GM13977 (cell line): ENCODE data around the gene NPY2R.

Source experiments
- DNase-seq: peaks from one replicate; pipeline ENCODE4 v3.0.0; 2012; ENCODE audit warnings: low spot score
- in situ Hi-C: fragments of 300-500 bp; cut with MboI; formaldehyde crosslinking; loops from one replicate; pipeline ENCODE4 v1.12.0; 2022; ENCODE audit warnings: low sequenced_read_pairs, low pct_unique_long_range_greater_than_20kb, mixed read lengths, inconsistent platforms; ENCODE audit not compliant: unreplicated experiment
- TF ChIP-seq, protein P1 (sequence below): IDR thresholded peaks from 2 replicates; pipeline ENCODE4 v1.5.1; 2012; ENCODE audit warnings: mild to moderate bottlenecking, control low read depth; ENCODE audit not compliant: insufficient read depth; ENCODE audit errors: extremely low read depth, missing control alignments

NPY2R gene

GRCh38 chr4:155241664-155242063, 33.2 kb downstream of the NPY2R start:
- DNase-seq = no peak
- TF ChIP-seq, protein P1, sequence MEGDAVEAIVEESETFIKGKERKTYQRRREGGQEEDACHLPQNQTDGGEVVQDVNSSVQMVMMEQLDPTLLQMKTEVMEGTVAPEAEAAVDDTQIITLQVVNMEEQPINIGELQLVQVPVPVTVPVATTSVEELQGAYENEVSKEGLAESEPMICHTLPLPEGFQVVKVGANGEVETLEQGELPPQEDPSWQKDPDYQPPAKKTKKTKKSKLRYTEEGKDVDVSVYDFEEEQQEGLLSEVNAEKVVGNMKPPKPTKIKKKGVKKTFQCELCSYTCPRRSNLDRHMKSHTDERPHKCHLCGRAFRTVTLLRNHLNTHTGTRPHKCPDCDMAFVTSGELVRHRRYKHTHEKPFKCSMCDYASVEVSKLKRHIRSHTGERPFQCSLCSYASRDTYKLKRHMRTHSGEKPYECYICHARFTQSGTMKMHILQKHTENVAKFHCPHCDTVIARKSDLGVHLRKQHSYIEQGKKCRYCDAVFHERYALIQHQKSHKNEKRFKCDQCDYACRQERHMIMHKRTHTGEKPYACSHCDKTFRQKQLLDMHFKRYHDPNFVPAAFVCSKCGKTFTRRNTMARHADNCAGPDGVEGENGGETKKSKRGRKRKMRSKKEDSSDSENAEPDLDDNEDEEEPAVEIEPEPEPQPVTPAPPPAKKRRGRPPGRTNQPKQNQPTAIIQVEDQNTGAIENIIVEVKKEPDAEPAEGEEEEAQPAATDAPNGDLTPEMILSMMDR = no peak
- in situ Hi-C loops = no loop called here

GRCh38 chr4:155245105-155245504, 36.7 kb downstream of the NPY2R start:
- no peak for DNase-seq
- TF ChIP-seq, protein P1 = no peak
- in situ Hi-C loops = no loop called here

GRCh38 chr4:155248002-155248896, 39.8 kb downstream of the NPY2R start:
- TF ChIP-seq, protein P1 = no peak
- no peak for DNase-seq
- in situ Hi-C loops = no loop called here

GRCh38 chr4:155249016-155249566, 40.7 kb downstream of the NPY2R start:
- DNase-seq = no peak
- TF ChIP-seq, protein P1 = no peak
- in situ Hi-C loops = no loop called here

DNA sequence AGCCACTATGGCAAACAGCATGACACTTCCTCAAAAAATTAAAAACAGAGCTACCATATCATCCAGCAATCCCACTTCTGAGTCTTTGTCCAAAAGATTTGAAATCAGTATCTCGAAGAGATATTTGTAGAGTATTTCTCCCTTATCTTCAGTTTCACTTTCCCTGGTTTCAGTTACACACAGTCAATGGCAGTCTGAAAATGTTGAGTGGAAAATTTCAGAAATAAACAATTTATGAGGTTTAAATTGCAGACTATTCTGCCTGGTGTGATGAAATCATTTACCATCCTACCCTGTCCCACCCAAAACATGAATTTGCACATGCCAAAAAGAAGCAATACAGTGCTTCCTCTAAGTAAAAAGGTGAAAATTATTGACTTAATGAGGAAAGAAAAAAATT, 43.9 kb downstream of the NPY2R start:
- TF ChIP-seq, protein P1 = no peak
- in situ Hi-C loops = no loop called here
- no peak for DNase-seq

DNA sequence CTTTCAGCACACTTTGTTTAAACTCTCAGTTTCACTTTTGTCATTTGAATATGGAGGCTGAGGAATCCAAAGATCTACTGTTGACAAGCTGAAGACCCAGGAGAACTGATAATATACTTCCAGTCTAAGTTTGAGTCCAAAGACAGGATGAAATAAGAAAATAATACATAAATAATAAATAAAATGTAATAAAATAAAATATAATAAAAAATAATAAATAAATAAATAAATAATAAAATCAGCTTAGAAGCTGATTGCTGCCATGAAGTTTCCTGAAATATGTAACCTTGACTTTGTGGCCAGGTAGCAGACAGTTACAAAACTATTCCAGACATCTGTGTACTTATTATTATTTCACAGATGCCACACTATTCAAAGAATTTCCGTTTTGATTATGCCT, 55.0 kb downstream of the NPY2R start:
- no peak for DNase-seq
- in situ Hi-C loops = no loop called here
- TF ChIP-seq, protein P1 = no peak
